Raji (cell line): ENCODE results near the gene RABL6.

Experiments
- POLR2A ChIP-seq: IDR thresholded peaks from 2 replicates; pipeline ENCODE4 v1.6.1; 2011; ENCODE audit warnings: low read depth, low read length, control low read depth; ENCODE audit not compliant: insufficient read depth

Gene RABL6

GRCh38 chr9:136805207-136805740, 2.5 kb upstream of the RABL6 start:
- no peak for TF ChIP-seq POLR2A

GRCh38 chr9:136806067-136806466, 1.7 kb upstream of the RABL6 start:
- TF ChIP-seq POLR2A, result no peak

DNA sequence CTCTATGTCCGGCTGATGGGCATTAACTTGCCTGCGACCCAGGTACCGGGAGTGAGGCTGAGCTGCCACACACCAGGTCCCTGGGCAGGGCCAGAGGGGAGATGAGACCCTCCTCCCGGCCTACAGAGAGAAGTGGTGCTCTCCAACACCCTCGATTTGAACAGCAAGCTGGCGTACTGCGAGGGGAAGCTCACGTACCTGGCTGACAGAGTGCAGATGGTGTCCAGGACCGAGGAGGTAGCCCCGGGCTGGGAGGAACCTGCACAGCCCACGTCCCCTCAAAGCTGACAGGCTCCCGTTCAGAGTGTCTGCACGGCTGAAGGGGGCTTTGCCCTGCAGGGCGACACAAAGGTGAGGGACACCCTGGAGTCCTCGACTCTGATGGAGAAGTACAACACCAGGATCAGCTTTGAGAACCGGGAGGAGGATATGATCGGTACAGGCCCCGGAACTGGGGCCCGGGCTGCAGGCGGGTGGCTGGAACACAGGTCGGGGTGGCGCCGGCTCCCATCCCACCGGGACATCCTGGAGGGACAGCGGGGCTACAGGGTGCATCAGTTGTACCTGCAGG, 1.0 kb upstream of the RABL6 start:
- TF ChIP-seq POLR2A, result no peak

- 0 out of 2 replicates have a peak, but pooled peaks have one; percentile 9 for TF ChIP-seq POLR2A
Measured at GRCh38 chr9:136808075-136808805, 492 bp downstream of the RABL6 start.

GRCh38 chr9:136808806-136809158, 1.0 kb downstream of the RABL6 start:
- TF ChIP-seq POLR2A, result no peak

- no peak for TF ChIP-seq POLR2A
Measured at GRCh38 chr9:136814725-136815421, 7.1 kb downstream of the RABL6 start.

DNA sequence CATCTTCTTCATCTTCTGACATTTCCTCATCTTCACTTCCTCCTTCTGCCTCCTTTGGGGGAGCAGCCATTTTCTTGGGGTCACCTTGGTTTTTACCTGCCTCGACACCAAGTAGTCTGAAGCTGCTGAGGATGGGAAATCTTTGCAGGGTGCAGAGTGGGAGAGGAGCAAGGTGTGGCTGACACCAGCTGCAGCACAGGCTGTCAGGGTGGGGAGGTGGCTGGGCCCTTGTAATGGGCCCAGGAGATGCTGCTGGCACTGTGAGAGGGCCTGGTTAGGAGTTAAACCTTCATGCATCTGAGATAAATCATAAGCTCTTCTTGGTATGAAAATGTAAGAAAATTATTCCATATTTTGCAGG, 7.7 kb downstream of the RABL6 start:
- TF ChIP-seq POLR2A, result no peak

- no peak for TF ChIP-seq POLR2A
Measured at GRCh38 chr9:136820971-136821825, 13.4 kb downstream of the RABL6 start.

DNA sequence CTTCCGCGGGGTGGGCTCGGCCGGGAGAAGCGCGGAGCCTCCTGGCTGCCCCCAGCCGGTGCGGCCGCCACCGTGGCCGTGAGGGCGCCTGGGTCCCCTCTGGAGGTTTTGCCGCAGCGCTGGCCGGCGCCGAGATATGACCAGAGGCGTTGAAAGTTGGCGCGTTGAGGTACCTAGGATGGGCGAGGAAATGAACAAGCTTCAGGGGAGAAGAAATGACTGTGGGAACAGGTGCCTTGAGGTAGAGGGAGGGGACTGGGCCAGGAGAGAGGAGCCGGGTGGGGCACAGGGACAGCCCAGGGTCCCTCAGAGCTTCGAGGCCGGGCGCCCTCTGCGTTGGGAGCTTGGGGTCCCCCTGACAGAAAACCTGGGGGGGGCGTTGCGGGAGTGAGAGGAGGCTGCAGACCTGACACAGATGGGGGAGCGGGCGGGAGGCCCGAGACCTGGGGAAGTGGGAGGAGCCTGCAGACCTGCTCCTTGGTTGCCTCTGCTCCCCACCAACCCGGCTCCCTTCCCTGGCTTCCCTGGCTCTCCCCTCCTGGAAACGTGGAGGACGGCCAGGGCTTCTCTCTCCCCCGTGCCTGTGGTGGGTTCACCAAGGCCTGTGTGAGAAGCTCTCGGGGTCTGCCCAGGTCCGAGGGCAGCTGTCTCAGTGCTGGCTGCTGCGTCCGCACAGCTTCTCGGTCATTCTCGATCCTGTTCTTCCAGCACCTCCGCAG, 14.2 kb downstream of the RABL6 start:
- no peak for TF ChIP-seq POLR2A

DNA sequence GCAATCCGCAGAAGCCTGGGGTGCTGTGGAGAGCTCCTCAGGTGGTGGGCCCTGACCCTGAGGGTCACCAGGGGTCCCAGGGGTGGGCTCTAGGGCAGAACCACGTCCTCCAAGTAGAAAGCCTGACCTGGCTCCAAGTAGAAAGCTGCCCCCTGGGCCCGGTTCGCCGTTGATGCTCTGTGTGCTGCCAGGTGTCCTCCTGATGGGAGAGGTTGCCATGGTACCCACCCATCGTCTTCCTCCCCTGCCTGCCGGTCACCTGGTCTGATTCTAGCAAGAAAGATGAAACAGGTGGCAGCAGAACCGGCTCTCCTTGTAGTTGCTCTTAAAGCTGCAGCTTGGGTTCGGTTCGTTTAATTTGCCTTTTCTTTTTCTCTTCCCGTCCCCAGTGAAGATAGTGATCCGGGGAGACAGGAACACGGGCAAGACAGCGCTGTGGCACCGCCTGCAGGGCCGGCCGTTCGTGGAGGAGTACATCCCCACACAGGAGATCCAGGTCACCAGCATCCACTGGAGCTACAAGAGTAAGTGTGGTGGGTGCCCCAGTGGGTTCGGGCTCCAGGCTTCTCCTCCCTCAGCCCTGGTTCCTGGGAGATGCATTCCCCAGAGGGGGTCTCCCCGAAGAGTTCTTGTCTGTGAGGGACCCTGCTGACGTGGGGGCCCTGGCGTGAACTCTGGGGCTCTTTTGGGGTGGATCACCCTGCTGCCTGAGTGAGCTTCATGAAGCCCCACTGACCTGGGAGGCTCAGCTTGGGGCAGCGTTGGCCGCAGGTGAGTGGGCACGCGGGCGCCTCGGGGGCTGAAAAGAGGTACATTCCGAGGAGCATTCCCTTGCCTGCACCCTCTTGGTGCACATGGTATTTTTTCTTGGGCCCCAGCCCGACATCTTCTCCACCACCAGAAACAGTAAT, 15.6 kb downstream of the RABL6 start:
- no peak for TF ChIP-seq POLR2A

GRCh38 chr9:136824496-136825225, 16.9 kb downstream of the RABL6 start:
- TF ChIP-seq POLR2A, result no peak

- no peak for TF ChIP-seq POLR2A
Measured at GRCh38 chr9:136825295-136826187, 17.8 kb downstream of the RABL6 start.
